ENCODE data around the gene PDE6A.

PDE6A gene

GRCh38 chr5:149930749-149931574 lies 13.6 kb downstream of the PDE6A start:
- no peak for DNase-seq (ENCODE audit: low read depth)

GRCh38 chr5:149930043-149930748 lies 14.4 kb downstream of the PDE6A start:
- DNase-seq (ENCODE audit: low read depth), result no peak

GRCh38 chr5:149924486-149924885 lies 20.1 kb downstream of the PDE6A start:
- no peak for DNase-seq (ENCODE audit: low read depth)

GRCh38 chr5:149922950-149923349 lies 21.6 kb downstream of the PDE6A start:
- DNase-seq (ENCODE audit: low read depth), result no peak

- no peak for DNase-seq (ENCODE audit: low read depth)
These were observed 23.0 kb downstream of the PDE6A start for GRCh38 chr5:149921597-149921996.

- DNase-seq (ENCODE audit: low read depth), result no peak
These were observed 27.4 kb downstream of the PDE6A start for GRCh38 chr5:149917073-149917676.

- no peak for DNase-seq (ENCODE audit: low read depth)
These were observed 28.1 kb downstream of the PDE6A start for GRCh38 chr5:149916334-149917072.

GRCh38 chr5:149915392-149916260 lies 29.0 kb downstream of the PDE6A start:
- DNase-seq (ENCODE audit: low read depth), result no peak

GRCh38 chr5:149913436-149914419 lies 30.9 kb downstream of the PDE6A start:
- DNase-seq (ENCODE audit: low read depth), result no peak

- no peak for DNase-seq (ENCODE audit: low read depth)
These were observed 32.2 kb downstream of the PDE6A start for GRCh38 chr5:149912226-149912871.

- DNase-seq (ENCODE audit: low read depth), result no peak
These were observed 33.6 kb downstream of the PDE6A start for GRCh38 chr5:149911031-149911430.

- no peak for DNase-seq (ENCODE audit: low read depth)
These were observed 36.8 kb downstream of the PDE6A start for GRCh38 chr5:149907828-149908227.

- DNase-seq (ENCODE audit: low read depth), result no peak
These were observed 39.6 kb downstream of the PDE6A start for GRCh38 chr5:149904977-149905376.

GRCh38 chr5:149904293-149904886 lies 40.2 kb downstream of the PDE6A start:
- no peak for DNase-seq (ENCODE audit: low read depth)

GRCh38 chr5:149903404-149903803 lies 41.2 kb downstream of the PDE6A start:
- no peak for DNase-seq (ENCODE audit: low read depth)

- DNase-seq (ENCODE audit: low read depth), result no peak
These were observed 42.4 kb downstream of the PDE6A start for GRCh38 chr5:149902177-149902576.

- DNase-seq (ENCODE audit: low read depth), result no peak
These were observed 43.1 kb downstream of the PDE6A start for GRCh38 chr5:149901511-149901910.

- no peak for DNase-seq (ENCODE audit: low read depth)
These were observed 44.2 kb downstream of the PDE6A start for GRCh38 chr5:149900390-149900789.

GRCh38 chr5:149898811-149899210 lies 45.8 kb downstream of the PDE6A start:
- no peak for DNase-seq (ENCODE audit: low read depth)
